ENCODE results near the gene HGS. TPM values are rescaled to one million over a fixed set of nuclear protein-coding genes. Genes with fewer than 3 reads are reported as not detected.

Gene HGS
- total and polyA plus RNA-seq, 2 of the 4 experiments (the other 2 are of a cell fraction): 52.5 to 137 TPM

GRCh38 chr17:81638683-81639082 lies 45.1 kb upstream of the HGS start:
- Histone ChIP-seq H3K56ac (ENCODE audit: extremely low read depth, insufficient read depth, low read length) (no peak overlapping the region), H4K5ac (ENCODE audit: low read depth, low read length) (no peak overlapping the region), H4K91ac (ENCODE audit: insufficient read depth, low read depth, low read length) (no peak overlapping the region), H3K9me1 (ENCODE audit: insufficient read depth, low read length) (peaks cover 17% of the 10 kb centered on the region), H2AK9ac (replicated peaks; ENCODE audit: low read depth, low read length, poor library complexity) (no peak overlapping the region), H3K9me3 (ENCODE audit: control insufficient read depth, insufficient read depth, low read length) (no peaks in the 10 kb centered on the region), H2AFZ (replicated peaks; ENCODE audit: low read length, poor library complexity) (no peak overlapping the region), H3K27ac (ENCODE audit: insufficient read depth, low read length) (no peak overlapping the region), H2AK5ac (ENCODE audit: low read depth, low read length) (no peak overlapping the region), H3K79me1 (ENCODE audit: low read depth in 1 of 2, low read length in 2 of 2) (peaks cover 5 to 24% of the 10 kb centered on the region in 2 experiments; a peak in 2 of 4 replicates), H2BK5ac (ENCODE audit: low read depth, low read length, poor library complexity, severe bottlenecking) (no peak overlapping the region), H2BK15ac (ENCODE audit: low read depth, low read length) (no peak overlapping the region), H3K4me3 (ENCODE audit: insufficient read depth, low read depth, low read length) (no peak overlapping the region), H3K4me1 (ENCODE audit: control insufficient read depth, insufficient read depth, low read length) (peaks cover 16% of the 10 kb centered on the region), H3K9ac (ENCODE audit: low read depth, low read length) (no peak overlapping the region), H2BK120ac (ENCODE audit: low read depth, low read length) (no peak overlapping the region), H3K36me3 (ENCODE audit: control insufficient read depth, insufficient read depth, low read length) (no peaks in the 10 kb centered on the region), H3K4ac (ENCODE audit: low read depth, low read length) (no peak overlapping the region), H3K4me2 (ENCODE audit: low read depth, low read length) (no peak overlapping the region), H2BK20ac (ENCODE audit: low read depth, low read length) (no peak overlapping the region), H3K14ac (replicated peaks; ENCODE audit: low read depth, low read length) (no peak overlapping the region), H3K18ac (ENCODE audit: low read depth, low read length) (no peak overlapping the region), H4K8ac (ENCODE audit: low read depth in 2 of 2, low read length in 2 of 2) (no peak overlapping the region), H3K27me3 (ENCODE audit: control insufficient read depth, insufficient read depth, low read length) (no peaks in the 10 kb centered on the region), H4K20me1 (ENCODE audit: insufficient read depth, low read length) (peaks cover 27% of the 10 kb centered on the region), H3K23ac (ENCODE audit: low read depth, low read length) (no peak overlapping the region)
- 40% methylated on average over 1 of the region's 4 CpGs; no CpG with 5 or more reads in 1 of the 2 experiments for WGBS, 2 experiments (ENCODE audit: extremely low coverage in 2 of 2, insufficient read length in 1 of 2)
- ChIA-PET CTCF (no interaction called here), POLR2A (ENCODE audit: unreplicated experiment) (no interaction called here)
- in situ Hi-C loops (cut with MboI; ENCODE audit: low sequenced_read_pairs): no loop called here
- ATAC-seq (ENCODE audit: low read depth) (no peak), DNase-seq (no peak)
- intact Hi-C loops (cut with micrococcal nuclease): no loop called here
- BruUV-seq (replicated peaks): no TSS peak
- dilution Hi-C loops (cut with HindIII; ENCODE audit: low sequenced_read_pairs, unreplicated experiment): no loop called here
- TF ChIP-seq ELK1 (IDR thresholded peaks at IDR 0.05; ENCODE audit: borderline replicate concordance, low read depth, low read length) (no peak), MAFK (IDR thresholded peaks at IDR 0.05; ENCODE audit: low read depth, low read length) (no peak), USF2 (IDR thresholded peaks at IDR 0.05; ENCODE audit: low read depth, low read length) (no peak), RAD21 (IDR thresholded peaks at IDR 0.05; ENCODE audit: low read length) (no peak), CTCF (conservative IDR thresholded peaks at IDR 0.05; ENCODE audit: low read depth, low read length) (no peak), MAZ (IDR thresholded peaks at IDR 0.05; ENCODE audit: borderline replicate concordance, low read depth, low read length) (no peak), CEBPB (IDR thresholded peaks at IDR 0.05; ENCODE audit: low read depth, low read length) (no peak), FOS (IDR thresholded peaks at IDR 0.05; ENCODE audit: low read depth, low read length) (no peak), SMC3 (IDR thresholded peaks at IDR 0.05; ENCODE audit: low read depth, low read length) (no peak), RFX5 (IDR thresholded peaks at IDR 0.05; ENCODE audit: low read depth, low read length) (no peak), CHD1 (IDR thresholded peaks at IDR 0.05; ENCODE audit: low read depth, low read length) (no peak), POLR2A (IDR thresholded peaks at IDR 0.05; ENCODE audit: low read depth, low read length) (no peak), MXI1 (IDR thresholded peaks at IDR 0.05; ENCODE audit: borderline replicate concordance, low read depth, low read length) (no peak), BHLHE40 (IDR thresholded peaks at IDR 0.05; ENCODE audit: low read depth, low read length) (no peak)
